GM21381 (cell line): ENCODE measurements around the gene PATJ.
"Not testable (repeated sequence)": the region's sequence is repeated elsewhere in the genome, so short reads cannot be mapped to it uniquely, and the experiment has no call there.

ENCODE experiments used
- ATAC-seq: cut with Tn5 transposase; IDR thresholded peaks from one replicate; pipeline ENCODE4 v1.9.1; 2021; ENCODE audit warnings: mild to moderate bottlenecking, moderate library complexity; ENCODE audit not compliant: unreplicated experiment

The PATJ gene

DNA sequence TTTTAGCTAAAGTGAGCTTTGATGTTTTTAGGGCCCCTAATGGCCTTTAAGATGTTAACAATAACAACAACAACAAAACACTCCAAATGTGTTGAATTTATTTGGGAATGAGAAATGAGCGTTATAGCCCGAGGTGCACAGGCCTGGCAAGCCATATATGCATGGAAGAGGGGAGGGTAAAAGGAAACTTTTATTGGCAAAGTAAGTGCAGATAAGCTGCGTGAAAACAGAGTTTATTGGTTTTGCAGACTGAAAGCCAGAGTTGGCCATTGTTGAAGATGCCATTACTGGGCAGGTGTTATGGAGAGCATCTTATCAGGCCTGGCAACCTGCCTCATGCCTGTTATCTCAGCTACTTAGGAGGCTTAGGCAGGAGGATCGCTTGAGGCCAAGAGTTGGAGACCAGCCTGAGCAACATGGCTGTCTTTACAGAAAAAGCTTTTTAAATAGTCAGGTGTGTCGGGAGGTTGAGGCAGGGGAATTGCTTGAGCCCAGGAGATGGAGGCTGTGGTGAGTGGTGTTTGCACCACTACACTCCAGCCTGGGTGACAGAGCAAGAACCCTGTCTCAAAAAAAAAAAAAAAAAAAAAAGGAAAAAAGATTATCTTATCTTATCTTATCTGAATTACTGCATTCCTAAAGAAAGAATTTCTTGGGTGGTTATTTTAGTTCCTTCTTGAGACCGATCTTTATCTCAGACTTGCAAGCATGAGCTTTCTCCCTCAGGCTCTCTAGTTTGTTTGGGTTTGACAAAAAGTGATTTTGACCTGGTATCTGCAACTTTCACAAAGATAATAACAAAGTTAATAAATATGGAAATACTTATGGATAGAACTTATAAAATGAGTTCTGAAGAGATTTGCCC lies 1.7 kb downstream of the PATJ start:
- no peak for ATAC-seq

GRCh38 chr1:61746813-61747212 lies 4.5 kb downstream of the PATJ start:
- ATAC-seq: no peak

DNA sequence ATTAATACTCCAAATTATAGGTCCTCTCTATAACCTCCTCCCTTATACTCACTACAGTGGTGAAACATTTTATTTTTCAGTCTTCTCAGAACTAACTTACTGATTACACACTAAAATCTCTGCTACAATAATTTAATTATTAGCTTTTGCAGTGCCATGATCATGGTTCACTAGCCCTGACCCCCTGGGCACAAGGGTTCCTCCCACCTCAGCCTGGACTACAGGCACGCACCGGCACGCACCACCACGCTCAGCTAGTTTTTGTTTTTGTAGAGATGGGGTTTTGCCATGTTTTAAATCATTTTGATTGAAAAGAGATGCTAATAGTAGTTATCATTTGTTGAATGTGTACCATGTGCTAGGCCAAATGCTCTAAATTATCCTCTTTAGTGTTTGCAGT lies 6.3 kb downstream of the PATJ start:
- no peak for ATAC-seq

DNA sequence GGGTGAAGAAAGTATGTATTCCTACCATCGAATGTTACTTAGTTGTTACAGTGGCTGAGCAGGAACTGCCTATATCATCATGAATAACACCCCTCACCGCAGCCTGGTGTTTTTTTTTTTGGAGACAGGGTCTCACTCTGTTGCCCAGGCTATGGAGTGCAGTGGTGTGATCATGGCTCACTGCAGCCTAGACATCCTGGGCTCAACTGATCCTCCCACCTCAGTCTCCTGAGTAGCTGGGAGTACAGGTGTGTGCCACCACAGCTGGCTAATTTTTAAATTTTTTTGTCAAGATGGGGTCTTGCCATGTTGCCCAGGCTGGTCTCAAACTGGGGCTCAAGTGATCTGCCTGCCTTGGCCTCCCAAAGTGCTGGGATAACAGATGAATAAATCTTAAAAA lies 7.3 kb downstream of the PATJ start:
- ATAC-seq: no peak

DNA sequence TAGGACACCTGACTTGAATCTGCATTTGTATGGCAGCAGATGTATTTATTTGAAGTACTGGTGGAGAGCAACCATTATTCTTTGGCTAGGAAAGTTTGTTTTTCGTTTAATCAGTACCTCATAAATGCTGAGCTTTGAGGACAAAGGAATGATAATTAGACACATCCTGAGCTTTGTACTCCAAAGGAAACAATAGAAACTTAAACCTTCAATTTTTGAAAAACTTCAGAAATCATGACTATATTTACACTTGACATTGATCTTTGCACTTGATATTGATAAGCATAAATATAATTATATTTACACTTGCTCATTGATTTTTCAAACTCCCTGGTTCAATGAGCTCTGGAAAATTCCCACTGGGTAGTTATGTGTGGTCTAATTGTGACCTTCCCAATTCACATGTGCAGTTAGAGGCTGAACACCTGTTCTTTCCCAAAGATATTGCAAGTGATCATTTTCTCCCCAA lies 10.7 kb downstream of the PATJ start:
- no peak for ATAC-seq

DNA sequence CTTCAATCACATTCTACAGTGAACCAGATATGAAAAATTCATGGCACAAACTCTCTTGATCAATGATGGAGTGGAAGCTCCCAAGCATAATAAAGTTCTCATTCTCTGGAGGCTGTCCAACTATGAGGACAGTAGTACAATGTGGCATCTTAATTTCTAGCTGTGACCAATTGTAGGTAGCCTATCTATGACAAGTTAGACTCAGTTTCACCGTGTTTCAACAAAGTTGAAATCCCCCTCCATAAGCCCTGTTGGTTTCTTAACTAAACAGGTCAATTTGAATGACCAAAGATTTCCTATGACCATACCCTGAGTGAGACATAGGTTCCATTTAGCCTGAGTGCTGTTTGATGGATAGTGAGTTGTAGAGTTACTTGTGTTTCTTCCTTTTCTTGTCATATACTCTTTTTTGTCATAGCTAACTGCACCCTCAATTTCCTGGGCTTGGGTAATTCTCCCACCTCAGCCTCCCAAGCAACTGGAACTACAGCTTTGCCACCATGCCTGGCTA lies 11.8 kb downstream of the PATJ start:
- no peak for ATAC-seq

- no peak for ATAC-seq
These were observed 12.3 kb downstream of the PATJ start for GRCh38 chr1:61754545-61754944.

GRCh38 chr1:61756773-61757172 lies 14.5 kb downstream of the PATJ start:
- no peak for ATAC-seq

GRCh38 chr1:61757950-61758349 lies 15.7 kb downstream of the PATJ start:
- ATAC-seq: no peak

DNA sequence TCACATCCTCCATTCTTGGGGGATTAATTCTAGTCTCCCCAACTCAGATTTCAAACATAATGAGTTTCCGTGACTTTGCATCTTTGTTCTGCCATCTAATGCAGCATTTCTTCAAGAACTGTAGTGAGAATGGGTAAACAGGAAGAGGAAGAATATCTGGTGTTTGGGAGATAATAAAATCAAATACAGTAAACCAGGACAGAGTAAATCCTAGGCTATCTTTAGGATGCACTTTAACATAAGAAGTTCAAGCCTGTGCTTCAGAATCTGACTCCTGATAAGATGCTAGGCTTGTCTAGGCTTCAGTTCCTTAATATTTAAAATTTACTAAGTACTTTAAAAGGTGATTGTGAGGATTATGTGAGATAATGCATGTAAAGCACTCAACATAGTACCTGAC lies 27.9 kb downstream of the PATJ start:
- ATAC-seq: no peak

- no peak for ATAC-seq
These were observed 33.8 kb downstream of the PATJ start for GRCh38 chr1:61776091-61776490.

DNA sequence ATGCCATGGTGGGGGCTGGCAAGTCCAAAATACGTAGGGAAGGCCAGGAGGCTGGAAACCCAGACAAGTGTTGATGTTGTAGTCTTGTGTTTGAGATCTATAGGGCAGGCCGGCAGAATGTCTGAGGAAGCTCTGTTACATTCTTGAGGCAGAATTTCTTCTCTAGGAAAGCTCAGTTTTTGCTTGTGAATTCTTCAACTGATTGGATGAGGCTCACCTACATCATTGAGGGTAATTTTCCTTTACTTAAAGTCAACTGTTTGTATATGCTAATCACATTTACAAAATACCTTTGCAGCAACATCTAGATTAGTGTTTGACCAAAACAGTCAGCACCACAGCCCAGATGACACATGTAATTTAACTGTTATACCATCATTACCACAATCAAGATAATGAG lies 37.0 kb downstream of the PATJ start:
- no peak for ATAC-seq

DNA sequence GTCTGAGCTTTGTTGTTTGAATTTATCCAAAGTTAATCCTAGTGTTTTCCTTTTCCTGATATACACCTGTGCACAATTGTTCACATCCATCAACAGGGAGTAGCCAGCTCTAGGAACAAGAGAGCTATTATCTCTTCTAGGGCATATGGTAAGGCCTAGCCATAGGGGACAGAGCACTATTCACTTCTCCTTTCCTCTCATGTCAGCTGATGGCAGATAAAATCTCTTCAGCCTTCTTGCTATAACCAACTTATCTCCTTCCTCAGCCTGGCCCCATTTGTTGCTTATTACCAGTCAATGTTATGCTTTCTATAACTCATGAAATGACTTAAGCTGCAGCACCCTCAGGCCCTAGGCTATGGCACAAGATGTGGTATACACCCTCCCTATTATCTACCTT lies 38.9 kb downstream of the PATJ start:
- no peak for ATAC-seq

GRCh38 chr1:61782771-61783170 lies 40.5 kb downstream of the PATJ start:
- ATAC-seq: peak; percentile 88

- no peak for ATAC-seq
These were observed 42.4 kb downstream of the PATJ start for GRCh38 chr1:61784726-61785125.

- no peak for ATAC-seq
These were observed 48.6 kb downstream of the PATJ start for GRCh38 chr1:61790837-61791236.

DNA sequence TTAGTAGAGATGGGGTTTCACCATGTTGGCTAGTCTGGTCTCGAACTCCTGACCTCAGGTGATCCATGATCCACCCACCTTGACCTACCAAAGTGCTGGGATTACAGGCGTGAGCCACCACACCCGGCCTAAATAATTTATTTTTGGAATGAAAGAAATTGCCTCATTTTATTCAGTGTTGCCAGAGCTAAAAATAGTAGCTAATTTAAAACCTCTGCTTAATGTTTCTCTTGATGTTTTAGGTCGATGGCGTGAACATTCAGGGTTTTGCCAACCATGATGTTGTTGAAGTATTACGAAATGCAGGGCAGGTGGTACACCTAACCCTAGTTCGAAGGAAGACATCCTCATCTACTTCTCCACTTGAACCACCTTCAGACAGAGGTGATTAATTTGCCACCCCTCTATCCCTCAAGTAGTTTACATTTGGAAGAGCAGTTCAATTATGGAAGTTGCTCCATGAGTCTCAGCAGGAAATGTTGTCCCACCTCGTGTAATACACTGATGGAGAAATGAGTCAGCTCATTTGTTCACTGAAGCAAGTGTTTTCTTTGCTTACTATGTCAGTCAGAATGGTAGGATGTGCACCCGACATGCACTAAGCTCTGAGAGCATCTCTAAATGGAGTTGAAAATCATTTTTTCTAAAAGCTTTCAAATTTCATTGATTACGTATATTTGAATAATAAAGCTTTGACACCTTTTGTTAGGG lies 54.9 kb downstream of the PATJ start:
- ATAC-seq: no peak

DNA sequence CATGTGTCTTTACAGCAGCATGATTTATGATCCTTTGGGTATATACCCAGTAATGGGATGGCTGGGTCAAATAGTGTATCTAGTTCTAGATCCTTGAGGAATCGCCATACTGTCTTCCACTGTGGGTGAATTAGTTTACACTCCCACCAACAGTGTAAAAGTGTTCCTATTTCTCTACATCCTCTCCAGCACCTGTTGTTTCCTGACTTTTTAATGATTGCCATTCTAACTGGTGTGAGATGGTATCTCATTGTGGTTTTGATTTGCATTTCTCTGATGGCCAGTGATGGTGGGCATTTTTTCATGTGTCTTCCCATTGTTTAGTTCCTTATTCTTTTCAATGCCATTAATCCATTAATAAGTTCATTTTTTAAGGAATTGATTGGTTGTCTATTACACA lies 58.8 kb downstream of the PATJ start:
- ATAC-seq: not testable (repeated sequence)

DNA sequence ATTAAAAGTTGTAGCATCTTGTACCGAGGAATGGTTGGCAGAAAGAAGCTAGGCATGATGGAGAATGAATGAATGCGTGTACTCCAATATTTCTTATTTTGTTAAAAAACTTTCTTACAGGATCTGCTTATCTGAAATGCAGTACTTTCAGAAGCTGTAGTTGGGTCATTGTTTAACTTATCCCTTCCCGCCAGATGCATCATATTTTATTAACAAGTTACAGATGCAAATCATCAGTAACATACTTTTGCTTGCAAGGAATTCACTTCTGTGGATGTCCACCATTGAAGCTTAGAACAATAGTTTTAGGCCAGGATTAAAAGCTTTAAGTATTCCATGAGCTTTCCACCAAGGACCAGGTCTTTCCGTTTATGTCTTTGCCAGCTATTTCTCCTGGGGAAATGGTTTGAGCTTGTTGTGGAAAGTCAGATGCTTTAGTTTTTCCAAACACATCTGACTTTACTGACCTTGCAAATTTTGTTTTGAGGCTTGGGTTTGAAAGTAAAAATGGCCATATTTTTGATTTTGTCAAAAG lies 65.4 kb downstream of the PATJ start:
- ATAC-seq: no peak

DNA sequence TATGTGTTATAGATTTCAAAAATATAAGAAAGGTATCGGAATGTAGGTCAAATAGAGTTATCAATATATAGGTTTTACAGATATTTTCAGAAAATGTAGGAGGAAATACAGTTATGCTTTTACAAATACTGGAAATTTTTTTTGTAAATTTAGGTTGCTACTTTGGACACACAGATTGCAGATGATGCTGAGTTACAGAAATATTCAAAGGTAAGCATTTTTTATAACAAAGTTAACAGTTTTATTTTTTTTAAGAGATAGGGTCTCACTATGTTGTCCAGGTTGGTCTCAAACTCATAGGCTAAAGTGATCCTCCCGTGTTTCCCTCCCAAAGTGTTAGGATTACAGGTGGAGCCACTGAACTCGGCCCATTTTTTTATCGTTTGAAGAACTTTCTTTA lies 66.0 kb downstream of the PATJ start:
- ATAC-seq: no peak

DNA sequence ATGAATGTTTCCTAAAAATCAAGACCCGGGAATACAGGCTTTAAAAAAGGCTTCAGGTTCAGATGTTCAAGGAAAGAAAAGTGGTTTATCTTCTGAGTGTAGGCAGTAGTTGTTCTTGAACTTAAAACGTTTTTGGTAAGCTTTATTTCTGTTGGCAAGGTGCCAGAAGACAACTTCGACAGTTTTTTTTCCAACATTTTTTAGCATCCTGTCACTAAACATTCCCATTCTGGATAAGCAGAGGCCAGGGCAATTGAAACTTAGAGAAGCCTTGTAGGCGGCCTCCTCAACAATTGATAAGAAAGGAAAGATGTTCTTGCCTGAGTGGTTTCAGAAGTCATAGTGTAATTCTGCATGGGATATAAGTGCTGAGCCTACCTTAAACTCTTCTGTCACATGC lies 66.7 kb downstream of the PATJ start:
- ATAC-seq: no peak

- ATAC-seq: no peak
These were observed 70.6 kb downstream of the PATJ start for GRCh38 chr1:61812916-61813315.
